ENCODE measurements around the gene TBCK.

GRCh38 chr4:106046083-106046482 is 269.9 kb downstream of the TBCK start:
- TF ChIP-seq, protein P1, sequence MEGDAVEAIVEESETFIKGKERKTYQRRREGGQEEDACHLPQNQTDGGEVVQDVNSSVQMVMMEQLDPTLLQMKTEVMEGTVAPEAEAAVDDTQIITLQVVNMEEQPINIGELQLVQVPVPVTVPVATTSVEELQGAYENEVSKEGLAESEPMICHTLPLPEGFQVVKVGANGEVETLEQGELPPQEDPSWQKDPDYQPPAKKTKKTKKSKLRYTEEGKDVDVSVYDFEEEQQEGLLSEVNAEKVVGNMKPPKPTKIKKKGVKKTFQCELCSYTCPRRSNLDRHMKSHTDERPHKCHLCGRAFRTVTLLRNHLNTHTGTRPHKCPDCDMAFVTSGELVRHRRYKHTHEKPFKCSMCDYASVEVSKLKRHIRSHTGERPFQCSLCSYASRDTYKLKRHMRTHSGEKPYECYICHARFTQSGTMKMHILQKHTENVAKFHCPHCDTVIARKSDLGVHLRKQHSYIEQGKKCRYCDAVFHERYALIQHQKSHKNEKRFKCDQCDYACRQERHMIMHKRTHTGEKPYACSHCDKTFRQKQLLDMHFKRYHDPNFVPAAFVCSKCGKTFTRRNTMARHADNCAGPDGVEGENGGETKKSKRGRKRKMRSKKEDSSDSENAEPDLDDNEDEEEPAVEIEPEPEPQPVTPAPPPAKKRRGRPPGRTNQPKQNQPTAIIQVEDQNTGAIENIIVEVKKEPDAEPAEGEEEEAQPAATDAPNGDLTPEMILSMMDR (optimal IDR thresholded peaks at IDR 0.05 in 1 of 3, IDR thresholded peaks at IDR 0.05 in 1 of 3, conservative IDR thresholded peaks at IDR 0.05 in 1 of 3; ENCODE audit: extremely low read depth in 1 of 3, insufficient read depth in 2 of 3, low read length in 3 of 3), result no peak
- TF ChIP-seq EZH2 (IDR thresholded peaks at IDR 0.05; ENCODE audit: low read length), result no peak
